Measurements from ENCODE around the gene ZNF487.

The ZNF487 gene

GRCh38 chr10:43410345-43410744 lies 26.6 kb upstream of the ZNF487 start:
- Histone ChIP-seq H4K5ac (ENCODE audit: low read length) (no peak overlapping the region), H3K4me1 (ENCODE audit: control insufficient read depth, low read depth, low read length) (peaks cover 2% of the 10 kb centered on the region), H3K18ac (ENCODE audit: low read length) (no peak overlapping the region), H3K56ac (ENCODE audit: low read length) (no peak overlapping the region), H3K23ac (ENCODE audit: low read length) (no peak overlapping the region), H3K27ac (ENCODE audit: low read depth, low read length) (no peak overlapping the region), H3K4me2 (ENCODE audit: low read length) (no peak overlapping the region), H2BK15ac (replicated peaks; ENCODE audit: low read depth) (no peak overlapping the region), H3K9ac (ENCODE audit: low read length) (no peak overlapping the region), H3K79me2 (ENCODE audit: control insufficient read depth, insufficient read depth, low read length) (peaks cover 33% of the 10 kb centered on the region), H2AK5ac (ENCODE audit: low read length) (no peak overlapping the region), H3K79me1 (ENCODE audit: low read length) (no peaks in the 10 kb centered on the region), H3K4ac (ENCODE audit: low read depth, low read length) (no peak overlapping the region), H3K4me3 (ENCODE audit: low read length) (no peak overlapping the region), H2BK5ac (ENCODE audit: low read length) (no peak overlapping the region), H2BK120ac (ENCODE audit: low read depth, low read length) (no peak overlapping the region), H3K36me3 (ENCODE audit: control insufficient read depth, insufficient read depth, low read length) (no peaks in the 10 kb centered on the region), H3K27me3 (ENCODE audit: insufficient read depth, low read length, poor library complexity) (no peaks in the 10 kb centered on the region), H4K8ac (ENCODE audit: low read depth, low read length) (no peak overlapping the region)
- no peak for DNase-seq
- WGBS (ENCODE audit: extremely low coverage, insufficient coverage, low lambda C conversion rate): no CpG with 5 or more reads among the region's 14 CpGs

- Histone ChIP-seq H3K4ac (ENCODE audit: low read depth, low read length) (no peak overlapping the region), H3K27me3 (ENCODE audit: insufficient read depth, low read length, poor library complexity) (no peaks in the 10 kb centered on the region), H3K36me3 (ENCODE audit: control insufficient read depth, insufficient read depth, low read length) (no peaks in the 10 kb centered on the region), H2AK5ac (ENCODE audit: low read length) (no peak overlapping the region), H2BK5ac (ENCODE audit: low read length) (no peak overlapping the region), H3K56ac (ENCODE audit: low read length) (no peak overlapping the region), H3K4me1 (ENCODE audit: control insufficient read depth, low read depth, low read length) (no peaks in the 10 kb centered on the region), H3K27ac (ENCODE audit: low read depth, low read length) (no peak overlapping the region), H3K18ac (ENCODE audit: low read length) (no peak overlapping the region), H4K5ac (ENCODE audit: low read length) (no peak overlapping the region), H3K4me3 (ENCODE audit: low read length) (no peak overlapping the region), H2BK15ac (replicated peaks; ENCODE audit: low read depth) (no peak overlapping the region), H3K23ac (ENCODE audit: low read length) (no peak overlapping the region), H3K9ac (ENCODE audit: low read length) (no peak overlapping the region), H2BK120ac (ENCODE audit: low read depth, low read length) (no peak overlapping the region), H3K4me2 (ENCODE audit: low read length) (no peak overlapping the region), H4K8ac (ENCODE audit: low read depth, low read length) (no peak overlapping the region), H3K79me2 (ENCODE audit: control insufficient read depth, insufficient read depth, low read length) (peaks cover 21% of the 10 kb centered on the region), H3K79me1 (ENCODE audit: low read length) (no peaks in the 10 kb centered on the region)
- DNase-seq: no peak
- WGBS (ENCODE audit: extremely low coverage, insufficient coverage, low lambda C conversion rate): no CpG with 5 or more reads among the region's 2 CpGs
These were observed 25.4 kb upstream of the ZNF487 start for GRCh38 chr10:43411536-43411935.

- H3K79me2 ChIP-seq (ENCODE audit: control insufficient read depth, insufficient read depth, low read length): no peaks in the 10 kb centered on the region
- DNase-seq: no peak
- H3K18ac ChIP-seq (ENCODE audit: low read length): no peak overlapping the region
- H4K8ac ChIP-seq (ENCODE audit: low read depth, low read length): no peak overlapping the region
- no peak overlapping the region for H3K4ac ChIP-seq (ENCODE audit: low read depth, low read length)
- no peaks in the 10 kb centered on the region for H3K4me1 ChIP-seq (ENCODE audit: control insufficient read depth, low read depth, low read length)
- no peak overlapping the region for H3K4me2 ChIP-seq (ENCODE audit: low read length)
- H2BK5ac ChIP-seq (ENCODE audit: low read length): no peak overlapping the region
- no peaks in the 10 kb centered on the region for H3K27me3 ChIP-seq (ENCODE audit: insufficient read depth, low read length, poor library complexity)
- no peak overlapping the region for H3K27ac ChIP-seq (ENCODE audit: low read depth, low read length)
- H2AK5ac ChIP-seq (ENCODE audit: low read length): no peak overlapping the region
- no peaks in the 10 kb centered on the region for H3K79me1 ChIP-seq (ENCODE audit: low read length)
- no peak overlapping the region for H3K9ac ChIP-seq (ENCODE audit: low read length)
- H3K23ac ChIP-seq (ENCODE audit: low read length): no peak overlapping the region
- H2BK15ac ChIP-seq (replicated peaks; ENCODE audit: low read depth): no peak overlapping the region
- no peak overlapping the region for H3K56ac ChIP-seq (ENCODE audit: low read length)
- H4K5ac ChIP-seq (ENCODE audit: low read length): no peak overlapping the region
- H2BK120ac ChIP-seq (ENCODE audit: low read depth, low read length): no peak overlapping the region
- no peaks in the 10 kb centered on the region for H3K36me3 ChIP-seq (ENCODE audit: control insufficient read depth, insufficient read depth, low read length)
- WGBS (ENCODE audit: extremely low coverage, insufficient coverage, low lambda C conversion rate): no CpG with 5 or more reads among the region's 10 CpGs
- no peak overlapping the region for H3K4me3 ChIP-seq (ENCODE audit: low read length)
These were observed 21.4 kb upstream of the ZNF487 start for GRCh38 chr10:43415544-43415943.

- no CpG with 5 or more reads among the region's 14 CpGs for WGBS (ENCODE audit: extremely low coverage, insufficient coverage, low lambda C conversion rate)
- H3K18ac ChIP-seq (ENCODE audit: low read length): no peak overlapping the region
- no peaks in the 10 kb centered on the region for H3K79me1 ChIP-seq (ENCODE audit: low read length)
- no peak overlapping the region for H4K5ac ChIP-seq (ENCODE audit: low read length)
- H2BK15ac ChIP-seq (replicated peaks; ENCODE audit: low read depth): no peak overlapping the region
- H3K9ac ChIP-seq (ENCODE audit: low read length): no peak overlapping the region
- no peaks in the 10 kb centered on the region for H3K79me2 ChIP-seq (ENCODE audit: control insufficient read depth, insufficient read depth, low read length)
- no peak overlapping the region for H3K23ac ChIP-seq (ENCODE audit: low read length)
- H3K36me3 ChIP-seq (ENCODE audit: control insufficient read depth, insufficient read depth, low read length): no peaks in the 10 kb centered on the region
- no peak overlapping the region for H3K4ac ChIP-seq (ENCODE audit: low read depth, low read length)
- H3K27ac ChIP-seq (ENCODE audit: low read depth, low read length): no peak overlapping the region
- H2BK5ac ChIP-seq (ENCODE audit: low read length): no peak overlapping the region
- H4K8ac ChIP-seq (ENCODE audit: low read depth, low read length): no peak overlapping the region
- no peak overlapping the region for H3K4me2 ChIP-seq (ENCODE audit: low read length)
- no peak overlapping the region for H2AK5ac ChIP-seq (ENCODE audit: low read length)
- H2BK120ac ChIP-seq (ENCODE audit: low read depth, low read length): no peak overlapping the region
- H3K4me3 ChIP-seq (ENCODE audit: low read length): no peak overlapping the region
- no peak for DNase-seq
- peak overlapping the region; percentile 25 for H3K56ac ChIP-seq (ENCODE audit: low read length)
- no peaks in the 10 kb centered on the region for H3K4me1 ChIP-seq (ENCODE audit: control insufficient read depth, low read depth, low read length)
- H3K27me3 ChIP-seq (ENCODE audit: insufficient read depth, low read length, poor library complexity): no peaks in the 10 kb centered on the region
These were observed 18.8 kb upstream of the ZNF487 start for GRCh38 chr10:43417950-43418768.

- H3K18ac ChIP-seq (ENCODE audit: low read length): no peak overlapping the region
These were observed 16.9 kb upstream of the ZNF487 start for GRCh38 chr10:43419997-43420368.

More at GRCh38 chr10:43419997-43420368, 16.9 kb upstream of the ZNF487 start:
- peak overlapping the region; percentile 66 for H3K23ac ChIP-seq (ENCODE audit: low read length)
- H2AK5ac ChIP-seq (ENCODE audit: low read length): no peak overlapping the region
- no peak overlapping the region for H3K4me2 ChIP-seq (ENCODE audit: low read length)
- peak overlapping the region; percentile 81 for H3K56ac ChIP-seq (ENCODE audit: low read length)
- H3K4me1 ChIP-seq (ENCODE audit: control insufficient read depth, low read depth, low read length): no peaks in the 10 kb centered on the region
- no peak overlapping the region for H2BK15ac ChIP-seq (replicated peaks; ENCODE audit: low read depth)
- no peak for DNase-seq
- H2BK5ac ChIP-seq (ENCODE audit: low read length): no peak overlapping the region
- H3K36me3 ChIP-seq (ENCODE audit: control insufficient read depth, insufficient read depth, low read length): no peaks in the 10 kb centered on the region
- no peaks in the 10 kb centered on the region for H3K79me2 ChIP-seq (ENCODE audit: control insufficient read depth, insufficient read depth, low read length)
- no peaks in the 10 kb centered on the region for H3K79me1 ChIP-seq (ENCODE audit: low read length)
- H3K27ac ChIP-seq (ENCODE audit: low read depth, low read length): no peak overlapping the region
- WGBS (ENCODE audit: extremely low coverage, insufficient coverage, low lambda C conversion rate): no CpG with 5 or more reads among the region's 18 CpGs
- H4K5ac ChIP-seq (ENCODE audit: low read length): peak overlapping the region; percentile 71
- no peaks in the 10 kb centered on the region for H3K27me3 ChIP-seq (ENCODE audit: insufficient read depth, low read length, poor library complexity)
- H3K4me3 ChIP-seq (ENCODE audit: low read length): no peak overlapping the region
- H3K9ac ChIP-seq (ENCODE audit: low read length): peak overlapping the region; percentile 63
- peak overlapping the region; percentile 28 for H4K8ac ChIP-seq (ENCODE audit: low read depth, low read length)
- H3K4ac ChIP-seq (ENCODE audit: low read depth, low read length): no peak overlapping the region
- H2BK120ac ChIP-seq (ENCODE audit: low read depth, low read length): no peak overlapping the region

Measured in mesendoderm (in vitro differentiated cells).